ENCODE measurements around the gene SYT13.

DNA sequence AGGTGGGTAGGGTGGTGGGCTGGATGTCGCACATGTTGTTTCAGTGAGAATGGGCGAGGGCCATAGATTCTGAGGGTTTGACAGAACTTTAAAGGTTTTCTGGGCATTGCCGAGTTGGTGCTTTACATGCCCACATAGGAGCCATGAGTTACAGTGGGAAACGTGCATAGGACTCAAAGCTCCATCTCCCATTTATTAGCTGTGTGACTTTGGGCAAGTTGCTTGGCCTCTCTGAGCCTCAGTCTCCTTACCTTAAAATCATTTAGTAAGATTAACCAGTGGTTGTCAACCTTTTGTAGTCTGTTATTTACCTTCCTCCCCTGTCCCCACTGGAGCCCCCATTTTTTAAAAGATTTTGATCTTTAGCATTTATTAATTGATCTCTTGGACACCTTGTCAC is 67.4 kb downstream of the SYT13 start:
- TF ChIP-seq, protein P1, sequence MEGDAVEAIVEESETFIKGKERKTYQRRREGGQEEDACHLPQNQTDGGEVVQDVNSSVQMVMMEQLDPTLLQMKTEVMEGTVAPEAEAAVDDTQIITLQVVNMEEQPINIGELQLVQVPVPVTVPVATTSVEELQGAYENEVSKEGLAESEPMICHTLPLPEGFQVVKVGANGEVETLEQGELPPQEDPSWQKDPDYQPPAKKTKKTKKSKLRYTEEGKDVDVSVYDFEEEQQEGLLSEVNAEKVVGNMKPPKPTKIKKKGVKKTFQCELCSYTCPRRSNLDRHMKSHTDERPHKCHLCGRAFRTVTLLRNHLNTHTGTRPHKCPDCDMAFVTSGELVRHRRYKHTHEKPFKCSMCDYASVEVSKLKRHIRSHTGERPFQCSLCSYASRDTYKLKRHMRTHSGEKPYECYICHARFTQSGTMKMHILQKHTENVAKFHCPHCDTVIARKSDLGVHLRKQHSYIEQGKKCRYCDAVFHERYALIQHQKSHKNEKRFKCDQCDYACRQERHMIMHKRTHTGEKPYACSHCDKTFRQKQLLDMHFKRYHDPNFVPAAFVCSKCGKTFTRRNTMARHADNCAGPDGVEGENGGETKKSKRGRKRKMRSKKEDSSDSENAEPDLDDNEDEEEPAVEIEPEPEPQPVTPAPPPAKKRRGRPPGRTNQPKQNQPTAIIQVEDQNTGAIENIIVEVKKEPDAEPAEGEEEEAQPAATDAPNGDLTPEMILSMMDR (IDR thresholded peaks at IDR 0.05; ENCODE audit: low read depth, low read length), result no peak
- no peak for TF ChIP-seq EZH2phosphoT487 (IDR thresholded peaks at IDR 0.05; ENCODE audit: low read depth)

Data from OCI-LY3 (cell line).